Activated B cell treated with CpG ODN at 0.5 μM for 24 hours (primary cell): Measurements from ENCODE around the gene SEMA5A. TPM values are rescaled to one million over a fixed set of nuclear protein-coding genes. Genes with fewer than 3 reads are reported as not detected.

Source experiments
- ATAC-seq: fragments of 200-7000 bp; cut with Tn5 transposase; one replicate; pipeline ENCODE4 v1.10.0; 2021; ENCODE audit warnings: low read depth, mild to moderate bottlenecking, moderate library complexity
- CTCF ChIA-PET: fragments of 350-600 bp; sonication (Branson Sonifier 250); formaldehyde crosslinking; loops from one replicate; lab custom pipeline; 2021; ENCODE audit warnings: antibody characterized with exemption; lab: Charles Lee
- POLR2A ChIA-PET: fragments of 350-600 bp; sonication (Branson Sonifier 250); formaldehyde crosslinking; loops from one replicate; lab custom pipeline; 2021; ENCODE audit warnings: antibody characterized with exemption; lab: Charles Lee
- DNase-seq: peaks from one replicate; pipeline ENCODE4 v3.0.0; 2022
- H3K27ac Mint-ChIP-seq: one replicate; pipeline ENCODE4 v1.8.0; 2020; ENCODE audit warnings: mixed read lengths
- H3K27me3 Mint-ChIP-seq: one replicate; pipeline ENCODE4 v1.8.0; 2021; ENCODE audit warnings: mixed read lengths
- H3K36me3 Mint-ChIP-seq: one replicate; pipeline ENCODE4 v1.8.0; 2021; ENCODE audit warnings: low read depth, mixed read lengths
- H3K4me1 Mint-ChIP-seq: one replicate; pipeline ENCODE4 v1.8.0; 2021; ENCODE audit warnings: mixed read lengths
- H3K4me3 Mint-ChIP-seq: one replicate; pipeline ENCODE4 v1.8.0; 2020; ENCODE audit warnings: mild to moderate bottlenecking, mixed read lengths
- H3K9me3 Mint-ChIP-seq: one replicate; pipeline ENCODE4 v1.8.0; 2020; ENCODE audit warnings: mixed read lengths
- CTCF ChIP-seq: fragments of 200-600 bp; IDR thresholded peaks from one replicate; pipeline ENCODE4 v1.8.0; 2022; ENCODE audit warnings: antibody characterized with exemption, mild to moderate bottlenecking
- intact Hi-C: fragments of 100-400 bp; cut with micrococcal nuclease; formaldehyde crosslinking; loops from one replicate; pipeline ENCODE4 v1.15.1; 2024
- total RNA-seq: library from RNA; stranded (reverse); gene quantifications from 2 replicates; pipeline ENCODE4 v1.2.3, GENCODE V29; 2022

SEMA5A gene
- total RNA-seq, 1 donor from 2014 or later, result not detected

GRCh38 chr5:9454012-9454481 lies 91.8 kb downstream of the SEMA5A start:
- Mint-ChIP-seq H3K36me3 (no peaks in the 10 kb centered on the region), H3K9me3 (peaks cover 3% of the 10 kb centered on the region), H3K27me3 (no peaks in the 10 kb centered on the region), H3K4me1 (no peaks in the 10 kb centered on the region), H3K4me3 (no peak overlapping the region), H3K27ac (no peak overlapping the region)
- no peak for ATAC-seq
- ChIA-PET CTCF (no interaction called here), POLR2A (no interaction called here)
- intact Hi-C loops, result no loop called here
- TF ChIP-seq CTCF, result no peak
- DNase-seq, result no peak

GRCh38 chr5:9453480-9454011 lies 92.3 kb downstream of the SEMA5A start:
- no peaks in the 10 kb centered on the region for H3K27me3 Mint-ChIP-seq
- no peak overlapping the region for H3K27ac Mint-ChIP-seq
- no peaks in the 10 kb centered on the region for H3K4me1 Mint-ChIP-seq
- no peak overlapping the region for H3K4me3 Mint-ChIP-seq
- intact Hi-C loops, result no loop called here
- peaks cover 3% of the 10 kb centered on the region for H3K9me3 Mint-ChIP-seq
- CTCF ChIA-PET, result no interaction called here
- H3K36me3 Mint-ChIP-seq, result no peaks in the 10 kb centered on the region
- POLR2A ChIA-PET, result no interaction called here
- TF ChIP-seq CTCF, result no peak
- DNase-seq, result no peak
- ATAC-seq, result no peak

- no peaks in the 10 kb centered on the region for H3K36me3 Mint-ChIP-seq
- TF ChIP-seq CTCF, result no peak
- ATAC-seq, result no peak
- no peak for DNase-seq
- POLR2A ChIA-PET, result no interaction called here
- CTCF ChIA-PET, result no interaction called here
- no peaks in the 10 kb centered on the region for H3K27me3 Mint-ChIP-seq
- H3K4me3 Mint-ChIP-seq, result no peak overlapping the region
- H3K27ac Mint-ChIP-seq, result no peak overlapping the region
- H3K9me3 Mint-ChIP-seq, result no peaks in the 10 kb centered on the region
- H3K4me1 Mint-ChIP-seq, result no peaks in the 10 kb centered on the region
- intact Hi-C loops, result no loop called here
These were observed 93.7 kb downstream of the SEMA5A start for GRCh38 chr5:9452181-9452580.

- Mint-ChIP-seq H3K27me3 (no peaks in the 10 kb centered on the region), H3K27ac (no peak overlapping the region), H3K9me3 (no peaks in the 10 kb centered on the region), H3K4me3 (no peak overlapping the region), H3K4me1 (no peaks in the 10 kb centered on the region), H3K36me3 (no peaks in the 10 kb centered on the region)
- CTCF ChIA-PET, result no interaction called here
- no peak for TF ChIP-seq CTCF
- intact Hi-C loops, result no loop called here
- DNase-seq (no peak), ATAC-seq (no peak)
- POLR2A ChIA-PET, result no interaction called here
These were observed 94.8 kb downstream of the SEMA5A start for GRCh38 chr5:9451037-9451436.

GRCh38 chr5:9447691-9448090 lies 98.2 kb downstream of the SEMA5A start:
- peaks cover 5% of the 10 kb centered on the region for H3K9me3 Mint-ChIP-seq
- no peak for ATAC-seq
- no peaks in the 10 kb centered on the region for H3K27me3 Mint-ChIP-seq
- H3K36me3 Mint-ChIP-seq, result no peaks in the 10 kb centered on the region
- TF ChIP-seq CTCF, result no peak
- ChIA-PET POLR2A (no interaction called here), CTCF (no interaction called here)
- no peaks in the 10 kb centered on the region for H3K4me1 Mint-ChIP-seq
- H3K4me3 Mint-ChIP-seq, result no peak overlapping the region
- H3K27ac Mint-ChIP-seq, result no peak overlapping the region
- intact Hi-C loops, result no loop called here
- no peak for DNase-seq
